HuH-7 (cell line): ENCODE measurements around the gene TPK1.
"Not testable (repeated sequence)": the region's sequence is repeated elsewhere in the genome, so short reads cannot be mapped to it uniquely, and the experiment has no call there.

Experiments used
- DNase-seq: peaks from one replicate; pipeline ENCODE4 v3.0.0; 2011; ENCODE audit warnings: low spot score

TPK1 gene

DNA sequence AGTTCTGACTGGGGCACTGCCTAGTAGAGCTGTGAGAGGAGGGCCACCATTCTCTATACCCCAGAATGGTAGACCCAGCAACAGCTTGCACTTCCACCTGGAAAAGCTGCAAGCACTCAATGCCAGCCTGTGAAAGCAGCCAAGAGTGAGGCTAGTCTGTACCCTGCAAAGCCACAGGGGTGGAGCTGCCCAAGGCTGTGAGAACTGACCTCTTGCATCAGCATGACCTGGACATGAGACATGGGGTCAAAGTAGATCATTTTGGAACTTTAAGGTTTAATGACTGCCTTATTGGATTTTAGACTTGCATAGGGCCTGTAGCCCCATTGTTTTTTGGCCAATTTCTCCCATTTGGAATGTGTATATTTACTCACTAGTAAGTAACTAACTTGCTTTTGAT lies 206.3 kb downstream of the TPK1 start:
- no peak for DNase-seq

- no peak for DNase-seq
Measured at GRCh38 chr7:144629011-144629410, 206.8 kb downstream of the TPK1 start.

DNA sequence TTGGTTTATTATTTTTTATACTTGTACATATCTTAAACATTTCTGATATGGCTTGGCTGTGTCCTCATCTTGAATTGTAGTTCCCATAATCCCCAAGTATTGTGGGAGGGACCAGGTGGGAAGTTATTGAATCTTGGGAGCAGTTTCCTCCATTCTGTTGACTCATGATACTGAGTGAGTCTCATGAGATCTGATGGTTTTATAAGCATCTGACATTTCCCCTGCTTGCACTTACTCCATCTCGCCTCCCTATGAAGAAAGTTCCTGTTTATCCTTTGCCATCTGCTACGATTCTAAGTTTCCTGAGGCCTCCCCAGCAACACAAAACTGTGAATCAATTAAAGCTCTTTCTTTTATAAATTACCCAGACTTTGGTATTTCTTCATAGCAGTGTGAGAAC lies 207.7 kb downstream of the TPK1 start:
- DNase-seq = no peak

- DNase-seq = no peak
Measured at GRCh38 chr7:144622745-144623144, 213.1 kb downstream of the TPK1 start.

DNA sequence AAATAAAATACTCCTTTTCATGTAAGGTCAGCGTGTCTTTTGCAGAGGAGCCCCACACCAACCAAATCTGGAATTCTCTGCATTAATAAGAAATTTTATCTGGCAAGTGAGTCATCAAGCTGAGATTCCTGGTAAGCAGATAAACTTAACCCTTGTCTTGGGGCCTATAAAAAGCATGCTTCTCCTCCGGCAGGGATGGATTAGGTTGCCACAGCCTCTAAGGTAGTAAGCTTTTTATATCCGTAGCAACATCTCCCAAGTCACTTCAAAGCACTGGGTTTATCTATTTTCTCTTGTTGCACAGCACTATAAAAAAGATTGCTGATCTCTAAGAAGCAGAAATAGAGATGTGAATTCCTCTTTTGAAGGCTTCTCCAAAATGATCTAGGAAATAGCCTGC lies 229.6 kb downstream of the TPK1 start:
- no peak for DNase-seq

- DNase-seq = no peak
Measured at GRCh38 chr7:144596953-144597352, 238.9 kb downstream of the TPK1 start.

DNA sequence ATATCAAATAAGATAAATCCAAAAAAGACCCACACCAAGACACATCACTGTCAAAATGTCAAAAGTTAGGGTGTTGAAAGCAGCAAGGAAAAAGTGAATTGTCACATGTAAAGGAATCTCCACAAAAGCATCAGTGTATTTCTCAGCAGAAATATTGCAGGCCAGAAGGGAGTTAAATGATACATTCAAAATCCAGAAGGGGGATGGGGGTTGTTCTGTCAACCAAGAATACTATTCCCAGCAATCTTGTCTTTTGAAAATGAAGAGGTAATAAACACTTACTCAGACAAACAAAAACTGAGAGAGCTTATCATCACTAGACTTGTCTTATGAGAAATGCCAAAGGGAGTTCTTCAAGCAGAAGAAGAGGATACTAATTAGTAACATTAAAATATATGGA lies 241.3 kb downstream of the TPK1 start:
- DNase-seq = no peak

GRCh38 chr7:144588559-144589051 lies 247.2 kb downstream of the TPK1 start:
- no peak for DNase-seq

DNA sequence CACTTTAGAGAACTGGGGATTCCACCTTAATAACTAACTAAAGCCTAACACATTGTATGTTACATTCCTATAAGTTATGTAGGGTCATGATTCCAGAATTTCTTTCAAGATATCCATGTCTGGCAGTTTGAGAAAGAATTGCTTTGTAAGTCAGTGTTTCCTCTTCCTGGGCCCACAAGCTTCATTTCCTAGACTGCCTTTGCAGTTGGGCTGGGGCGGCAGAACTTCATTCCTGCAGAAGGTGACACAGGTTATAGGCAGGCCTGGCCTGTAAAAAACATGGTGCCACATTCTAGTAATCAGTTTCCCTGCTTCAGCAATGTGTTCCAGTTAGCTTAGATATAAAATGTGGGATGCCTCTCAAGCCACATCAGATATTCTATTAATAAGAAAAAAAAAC lies 248.2 kb downstream of the TPK1 start:
- no peak for DNase-seq

- DNase-seq = no peak
Measured at GRCh38 chr7:144584726-144585125, 251.1 kb downstream of the TPK1 start.

- no peak for DNase-seq
Measured at GRCh38 chr7:144579687-144580086, 256.2 kb downstream of the TPK1 start.

DNA sequence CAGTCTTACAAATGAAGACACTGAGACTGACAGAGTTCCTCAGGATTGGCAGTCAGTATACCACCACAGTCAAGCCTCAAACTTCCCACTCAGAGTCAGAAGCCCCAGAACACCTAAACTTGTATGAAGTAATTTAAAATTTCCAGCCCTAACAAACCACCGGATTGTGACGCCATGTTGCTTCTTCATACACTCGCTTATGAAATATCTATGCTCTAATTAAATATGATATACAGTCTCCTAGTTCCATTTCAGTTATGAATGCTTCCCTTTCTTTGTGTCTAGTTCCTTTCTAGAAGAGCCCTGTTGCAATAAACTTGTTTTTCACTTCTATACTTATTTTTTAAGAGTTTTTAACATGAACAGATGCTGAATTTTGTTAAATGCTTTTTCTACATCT lies 260.4 kb downstream of the TPK1 start:
- no peak for DNase-seq

GRCh38 chr7:144574753-144575152 lies 261.1 kb downstream of the TPK1 start:
- DNase-seq = not testable (repeated sequence)

- DNase-seq = no peak
Measured at GRCh38 chr7:144568233-144568632, 267.6 kb downstream of the TPK1 start.

GRCh38 chr7:144565586-144565985 lies 270.3 kb downstream of the TPK1 start:
- no peak for DNase-seq

- DNase-seq = no peak
Measured at GRCh38 chr7:144549861-144550260, 286.0 kb downstream of the TPK1 start.

- no peak for DNase-seq
Measured at GRCh38 chr7:144548556-144548955, 287.3 kb downstream of the TPK1 start.

DNA sequence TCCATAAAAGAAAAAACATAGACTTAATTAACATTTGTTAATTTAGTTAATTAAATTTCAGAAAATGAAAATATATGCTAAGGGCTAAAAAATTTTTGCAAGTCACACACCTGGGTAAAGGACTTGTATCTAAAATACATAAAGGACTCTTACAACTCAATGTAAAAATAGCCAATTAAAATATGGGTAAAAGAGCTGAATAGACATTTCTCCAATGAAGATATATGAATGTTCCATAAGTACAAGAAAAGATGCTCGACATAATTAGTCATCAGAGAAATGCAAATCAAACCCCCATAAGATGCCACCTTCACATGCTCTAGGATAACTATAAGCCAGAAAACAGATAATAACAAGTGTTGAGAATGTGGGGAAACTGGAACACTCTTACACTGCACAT lies 288.0 kb downstream of the TPK1 start:
- DNase-seq = no peak

DNA sequence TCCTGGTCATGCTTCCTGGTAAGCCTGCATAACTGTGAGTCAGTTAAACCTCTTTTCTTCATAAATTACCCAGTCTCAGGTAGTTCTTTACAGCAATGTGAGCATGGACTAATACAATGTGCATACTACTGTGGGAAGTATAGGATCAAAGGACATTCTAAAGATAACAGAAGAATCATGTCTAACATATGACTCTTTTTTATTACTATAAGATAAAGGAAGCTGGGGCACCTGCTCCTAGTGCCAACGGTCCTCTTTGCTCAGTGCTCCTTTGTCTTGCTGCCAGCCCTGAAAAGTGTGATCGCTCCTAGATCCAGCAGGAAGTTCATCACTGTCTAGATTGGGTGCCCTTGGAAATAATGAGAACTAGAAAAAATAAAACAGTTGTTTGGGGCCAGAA lies 289.1 kb downstream of the TPK1 start:
- DNase-seq = no peak

- no peak for DNase-seq
Measured at GRCh38 chr7:144545330-144545729, 290.5 kb downstream of the TPK1 start.

- DNase-seq = no peak
Measured at GRCh38 chr7:144534655-144535395, 301.0 kb downstream of the TPK1 start.

DNA sequence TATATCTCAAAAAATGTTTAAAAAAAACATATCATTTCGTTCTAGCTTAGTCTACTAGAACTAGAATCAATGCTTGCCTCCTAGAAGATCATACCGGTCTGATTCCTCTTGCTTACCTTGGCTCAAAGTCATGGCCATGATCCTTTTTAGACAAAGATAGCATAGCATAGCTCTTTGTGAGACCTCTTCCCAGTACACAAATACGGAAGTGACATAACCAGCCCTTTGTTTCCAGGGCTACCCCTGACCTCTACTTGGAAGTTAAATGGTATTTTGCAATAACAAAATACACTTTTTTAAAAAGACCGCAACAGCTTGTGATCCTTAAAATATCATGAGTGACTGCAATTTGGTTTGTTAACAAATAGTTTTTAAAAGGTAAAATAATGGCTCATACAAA lies 301.7 kb downstream of the TPK1 start:
- DNase-seq = no peak

DNA sequence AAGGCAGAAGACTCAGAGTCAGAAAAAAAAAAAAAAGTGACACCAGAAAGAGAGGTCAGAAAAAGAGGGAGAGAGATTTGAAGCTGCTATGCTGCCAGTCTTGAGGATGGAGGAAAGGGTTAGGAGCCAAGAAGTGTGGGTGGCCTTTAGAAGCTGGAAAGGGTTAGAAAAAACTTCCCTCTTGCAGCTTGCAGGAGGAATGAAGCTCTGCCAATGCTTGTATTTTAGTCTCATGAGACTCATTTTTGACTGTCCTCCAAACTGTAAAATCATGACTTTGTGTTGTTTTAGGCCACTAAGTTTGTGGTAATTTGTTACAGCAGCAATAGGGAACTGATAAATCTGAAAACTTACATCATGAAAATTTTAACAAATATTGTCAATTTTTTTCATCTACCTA lies 304.7 kb downstream of the TPK1 start:
- no peak for DNase-seq

- DNase-seq = no peak
Measured at GRCh38 chr7:144529269-144529926, 306.5 kb downstream of the TPK1 start.
